Activated CD4-positive, alpha-beta T cell treated with anti-CD3 and anti-CD28 coated beads, Interleukin-2, amount 50 U/mL, for 24 hours (primary cell): Measurements from ENCODE around the gene PYGL.
"Not testable (repeated sequence)": the region's sequence is repeated elsewhere in the genome, so short reads cannot be mapped to it uniquely, and the experiment has no call there.

ENCODE experiments used
- DNase-seq, 2 donors: peaks; one replicate each; pipeline ENCODE4 v3.0.0-alpha.2; 2020; ENCODE audit warnings: low read depth in 1 of 2, low spot score in 1 of 2

Gene PYGL

GRCh38 chr14:50929506-50929905 lies 14.8 kb downstream of the PYGL start:
- no peak for DNase-seq

- DNase-seq, result no peak
Observed at GRCh38 chr14:50928002-50928635, 16.2 kb downstream of the PYGL start.

GRCh38 chr14:50926851-50927386 lies 17.4 kb downstream of the PYGL start:
- DNase-seq, result no peak

GRCh38 chr14:50924843-50925242 lies 19.4 kb downstream of the PYGL start:
- DNase-seq, result no peak

- no peak for DNase-seq
Observed at GRCh38 chr14:50924236-50924635, 20.0 kb downstream of the PYGL start.

GRCh38 chr14:50922803-50923202 lies 21.5 kb downstream of the PYGL start:
- DNase-seq, result no peak

- DNase-seq, result no peak
Observed at GRCh38 chr14:50920482-50921230, 23.6 kb downstream of the PYGL start.

GRCh38 chr14:50919524-50919923 lies 24.8 kb downstream of the PYGL start:
- not testable (repeated sequence) for DNase-seq

GRCh38 chr14:50917449-50917848 lies 26.8 kb downstream of the PYGL start:
- DNase-seq, result no peak

- no peak for DNase-seq
Observed at GRCh38 chr14:50910495-50911420, 33.5 kb downstream of the PYGL start.

GRCh38 chr14:50906326-50907065 lies 37.8 kb downstream of the PYGL start:
- DNase-seq, result no peak

GRCh38 chr14:50904719-50905118 lies 39.6 kb downstream of the PYGL start:
- DNase-seq, result no peak

GRCh38 chr14:50901361-50901760 lies 42.9 kb downstream of the PYGL start:
- no peak for DNase-seq

- no peak for DNase-seq
Observed at GRCh38 chr14:50897658-50898175, 46.6 kb downstream of the PYGL start.

- not testable (repeated sequence) for DNase-seq
Observed at GRCh38 chr14:50897005-50897404, 47.3 kb downstream of the PYGL start.

GRCh38 chr14:50896421-50896820 lies 47.9 kb downstream of the PYGL start:
- not testable (repeated sequence) for DNase-seq

GRCh38 chr14:50892255-50892654 lies 52.0 kb downstream of the PYGL start:
- DNase-seq, result no peak

- DNase-seq, result no peak
Observed at GRCh38 chr14:50887476-50887875, 56.8 kb downstream of the PYGL start.

GRCh38 chr14:50883827-50884197 lies 60.5 kb downstream of the PYGL start:
- no peak for DNase-seq
